ENCODE results near the gene TMEM269. TPM values are rescaled to one million over a fixed set of nuclear protein-coding genes. Genes with fewer than 3 reads are reported as not detected.
"Not testable (repeated sequence)": the region's sequence is repeated elsewhere in the genome, so short reads cannot be mapped to it uniquely, and the experiment has no call there.

TMEM269 gene
- total RNA-seq, 1 experiment from 2014 or later: 1.7 TPM

DNA sequence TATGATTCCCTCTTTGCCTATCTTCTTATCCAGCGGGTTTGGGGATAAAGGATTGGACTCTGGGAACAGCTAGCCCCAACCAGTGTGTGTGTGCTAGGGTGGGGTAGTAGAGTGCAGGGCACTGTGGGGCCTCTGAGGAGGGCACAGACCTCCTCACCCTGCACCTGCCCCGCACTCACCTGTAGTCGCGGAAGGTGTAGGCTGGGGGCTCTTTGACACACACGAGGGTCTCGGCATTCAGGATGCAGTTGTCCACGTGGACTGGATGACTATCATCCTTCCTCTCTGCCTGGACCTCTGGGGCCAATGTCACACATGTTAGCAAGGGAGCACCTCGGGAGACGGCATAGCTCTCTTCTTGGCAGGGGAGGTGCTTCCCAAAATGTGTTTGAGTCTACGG is 36.8 kb upstream of the TMEM269 start:
- TF ChIP-seq, protein P1, sequence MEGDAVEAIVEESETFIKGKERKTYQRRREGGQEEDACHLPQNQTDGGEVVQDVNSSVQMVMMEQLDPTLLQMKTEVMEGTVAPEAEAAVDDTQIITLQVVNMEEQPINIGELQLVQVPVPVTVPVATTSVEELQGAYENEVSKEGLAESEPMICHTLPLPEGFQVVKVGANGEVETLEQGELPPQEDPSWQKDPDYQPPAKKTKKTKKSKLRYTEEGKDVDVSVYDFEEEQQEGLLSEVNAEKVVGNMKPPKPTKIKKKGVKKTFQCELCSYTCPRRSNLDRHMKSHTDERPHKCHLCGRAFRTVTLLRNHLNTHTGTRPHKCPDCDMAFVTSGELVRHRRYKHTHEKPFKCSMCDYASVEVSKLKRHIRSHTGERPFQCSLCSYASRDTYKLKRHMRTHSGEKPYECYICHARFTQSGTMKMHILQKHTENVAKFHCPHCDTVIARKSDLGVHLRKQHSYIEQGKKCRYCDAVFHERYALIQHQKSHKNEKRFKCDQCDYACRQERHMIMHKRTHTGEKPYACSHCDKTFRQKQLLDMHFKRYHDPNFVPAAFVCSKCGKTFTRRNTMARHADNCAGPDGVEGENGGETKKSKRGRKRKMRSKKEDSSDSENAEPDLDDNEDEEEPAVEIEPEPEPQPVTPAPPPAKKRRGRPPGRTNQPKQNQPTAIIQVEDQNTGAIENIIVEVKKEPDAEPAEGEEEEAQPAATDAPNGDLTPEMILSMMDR (conservative IDR thresholded peaks at IDR 0.05; ENCODE audit: low read depth, low read length): no peak
- TF ChIP-seq EZH2 (IDR thresholded peaks at IDR 0.05; ENCODE audit: borderline replicate concordance, low read depth, low read length, poor library complexity, severe bottlenecking): no peak
- no TSS peak for BruUV-seq (replicated peaks)
- no peak overlapping the region for H3K4me3 ChIP-seq (ENCODE audit: low read depth, low read length, poor library complexity, severe bottlenecking)
- H3K9me3 ChIP-seq (ENCODE audit: low read depth, low read length, poor library complexity, severe bottlenecking): no peaks in the 10 kb centered on the region
- intact Hi-C loops (cut with micrococcal nuclease; ENCODE audit: unreplicated experiment): loop anchor here (10.0 kb wide), 1 partner anchor 403 kb away; no protein-coding TSS in a partner anchor
- H3K27me3 ChIP-seq (replicated peaks; ENCODE audit: insufficient read depth, low read depth, low read length, poor library complexity): no peaks in the 10 kb centered on the region
- no peaks in the 10 kb centered on the region for H3K4me1 ChIP-seq (ENCODE audit: insufficient read depth, low read length, poor library complexity, severe bottlenecking)
- DNase-seq (ENCODE audit: low spot score): no peak
- ChIA-PET CTCF (interaction anchor here (1.0 kb wide), 1 partner anchor 170 kb away, joined by 4 read pairs; no protein-coding TSS in a partner anchor), POLR2A (ENCODE audit: low non-redundant PET) (no interaction called here)
- H3K36me3 ChIP-seq (ENCODE audit: insufficient read depth, low read length, poor library complexity, severe bottlenecking): peaks cover 50% of the 10 kb centered on the region
- no peak overlapping the region for H3K27ac ChIP-seq (ENCODE audit: low read depth, low read length, poor library complexity, severe bottlenecking)

DNA sequence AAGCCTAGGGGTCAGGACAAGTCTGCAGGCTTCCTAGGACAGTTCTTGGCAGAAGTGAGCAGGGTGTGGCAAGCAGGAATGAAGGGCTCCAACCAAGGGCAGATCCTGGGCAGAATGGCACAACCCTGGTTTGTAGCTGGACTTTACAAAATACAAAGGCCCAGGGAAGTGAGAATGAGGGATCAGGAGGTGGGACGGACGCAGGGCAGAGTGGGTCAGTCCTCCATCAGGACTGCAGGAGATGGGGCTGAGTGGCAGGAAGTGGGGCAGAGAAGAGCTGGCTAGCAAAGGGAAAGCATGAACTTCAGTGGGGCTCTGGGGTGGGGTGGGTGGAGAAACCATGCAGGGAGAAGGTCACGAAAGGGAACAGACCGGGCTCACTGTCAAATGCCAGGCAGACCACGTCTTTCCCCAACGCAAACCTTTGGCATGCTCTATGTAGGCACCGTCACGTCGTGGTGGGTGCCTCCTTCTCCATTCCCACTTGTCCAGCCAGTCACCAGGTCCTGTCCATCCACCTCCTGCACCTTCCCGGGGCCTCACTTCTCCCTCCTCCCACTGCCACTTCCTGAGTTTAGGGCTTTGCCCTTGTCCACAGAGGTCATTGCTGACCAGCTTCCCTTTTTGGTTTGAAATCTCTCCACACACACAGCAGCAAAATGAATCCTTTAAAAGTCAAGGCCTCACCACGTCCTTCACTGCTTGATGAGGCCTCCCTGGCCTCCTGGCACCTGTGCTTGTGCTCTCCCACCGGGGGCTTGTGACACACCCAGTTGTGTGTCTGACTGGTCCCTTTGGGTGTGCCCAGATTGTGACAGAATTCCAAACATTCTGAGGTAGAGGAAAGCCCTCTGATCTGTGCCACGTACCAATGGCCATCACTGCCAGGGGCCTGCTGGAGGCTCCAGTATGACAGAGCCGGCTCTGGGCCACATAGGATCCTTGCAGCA is 36.1 kb upstream of the TMEM269 start:
- Histone ChIP-seq H3K9me3 (ENCODE audit: low read depth, low read length, poor library complexity, severe bottlenecking) (no peaks in the 10 kb centered on the region), H3K4me3 (ENCODE audit: low read depth, low read length, poor library complexity, severe bottlenecking) (no peak overlapping the region), H3K4me1 (ENCODE audit: insufficient read depth, low read length, poor library complexity, severe bottlenecking) (no peaks in the 10 kb centered on the region), H3K27ac (ENCODE audit: low read depth, low read length, poor library complexity, severe bottlenecking) (no peak overlapping the region), H3K27me3 (replicated peaks; ENCODE audit: insufficient read depth, low read depth, low read length, poor library complexity) (no peaks in the 10 kb centered on the region), H3K36me3 (ENCODE audit: insufficient read depth, low read length, poor library complexity, severe bottlenecking) (peaks cover 54% of the 10 kb centered on the region)
- no peak for DNase-seq (ENCODE audit: low spot score)
- intact Hi-C loops (cut with micrococcal nuclease; ENCODE audit: unreplicated experiment): loop anchor here (10.0 kb wide), 1 partner anchor 404 kb away; no protein-coding TSS in a partner anchor
- TF ChIP-seq, protein P1 (conservative IDR thresholded peaks at IDR 0.05; ENCODE audit: low read depth, low read length): no peak
- no peak for TF ChIP-seq EZH2 (IDR thresholded peaks at IDR 0.05; ENCODE audit: borderline replicate concordance, low read depth, low read length, poor library complexity, severe bottlenecking)
- BruUV-seq (replicated peaks): no TSS peak
- ChIA-PET CTCF (interaction anchor here (1.0 kb wide), 1 partner anchor 171 kb away, joined by 4 read pairs; no protein-coding TSS in a partner anchor), POLR2A (ENCODE audit: low non-redundant PET) (no interaction called here)

DNA sequence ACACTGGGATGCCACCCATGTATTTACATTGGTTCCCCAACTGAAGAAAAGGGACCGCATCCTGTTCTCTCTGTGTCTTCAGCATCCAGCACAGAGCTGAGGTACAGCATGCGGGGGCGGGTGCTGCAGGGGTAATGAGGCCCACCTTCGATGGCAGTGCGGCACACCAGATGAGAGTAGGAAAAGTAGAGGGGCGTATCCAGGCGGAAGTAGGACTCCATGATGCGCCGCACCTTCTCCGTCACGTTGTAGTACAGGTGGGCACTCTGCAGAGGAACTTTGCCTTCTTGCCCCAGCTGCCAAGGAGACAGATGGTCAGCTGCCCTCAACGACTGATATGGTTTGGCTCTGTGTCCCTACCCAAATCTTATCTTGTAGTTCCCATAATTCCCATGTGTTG is 34.8 kb upstream of the TMEM269 start:
- H3K36me3 ChIP-seq (ENCODE audit: insufficient read depth, low read length, poor library complexity, severe bottlenecking): peaks cover 65% of the 10 kb centered on the region
- POLR2A ChIA-PET (ENCODE audit: low non-redundant PET): no interaction called here
- no peaks in the 10 kb centered on the region for H3K9me3 ChIP-seq (ENCODE audit: low read depth, low read length, poor library complexity, severe bottlenecking)

DNA sequence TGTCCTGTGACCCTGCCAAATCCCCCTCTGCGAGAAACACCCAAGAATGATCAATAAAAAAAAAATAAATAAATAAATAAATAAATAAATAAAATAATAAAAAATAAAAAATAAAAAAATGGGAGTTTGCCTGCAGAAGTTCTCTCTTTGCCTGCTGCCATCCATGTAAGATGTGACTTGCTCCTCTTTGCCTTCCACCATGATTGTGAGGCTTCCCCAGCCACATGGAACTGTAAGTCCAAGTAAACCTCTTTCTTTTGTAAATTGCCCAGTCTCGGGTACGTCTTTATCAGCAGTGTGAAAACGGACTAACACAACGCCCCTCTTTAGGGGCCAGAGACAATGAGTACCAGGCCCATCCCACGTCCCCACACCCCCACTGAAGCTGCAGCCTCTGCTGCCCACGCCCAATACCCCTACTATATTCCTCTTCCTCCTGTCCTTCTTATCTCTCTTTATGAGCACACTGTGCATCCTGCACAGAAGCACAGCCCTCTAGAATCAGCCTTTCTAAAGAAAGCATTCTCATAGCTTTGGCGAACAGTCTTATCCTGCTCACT is 33.2 kb upstream of the TMEM269 start:
- BruUV-seq (replicated peaks); H3K4me3 ChIP-seq (ENCODE audit: low read depth, low read length, poor library complexity, severe bottlenecking); DNase-seq (ENCODE audit: low spot score); H3K27me3 ChIP-seq (replicated peaks; ENCODE audit: insufficient read depth, low read depth, low read length, poor library complexity); H3K27ac ChIP-seq (ENCODE audit: low read depth, low read length, poor library complexity, severe bottlenecking); POLR2A ChIA-PET (ENCODE audit: low non-redundant PET); intact Hi-C loops (cut with micrococcal nuclease; ENCODE audit: unreplicated experiment); H3K9me3 ChIP-seq (ENCODE audit: low read depth, low read length, poor library complexity, severe bottlenecking); CTCF ChIA-PET; H3K4me1 ChIP-seq (ENCODE audit: insufficient read depth, low read length, poor library complexity, severe bottlenecking): not testable (repeated sequence)
- peaks cover 71% of the 10 kb centered on the region for H3K36me3 ChIP-seq (ENCODE audit: insufficient read depth, low read length, poor library complexity, severe bottlenecking)

More for the DNA sequence above, 34.8 kb upstream of the TMEM269 start:
- H3K4me3 ChIP-seq (ENCODE audit: low read depth, low read length, poor library complexity, severe bottlenecking): no peak overlapping the region
- no peaks in the 10 kb centered on the region for H3K27me3 ChIP-seq (replicated peaks; ENCODE audit: insufficient read depth, low read depth, low read length, poor library complexity)
- TF ChIP-seq, protein P1 (conservative IDR thresholded peaks at IDR 0.05; ENCODE audit: low read depth, low read length): no peak
- no peak for TF ChIP-seq EZH2 (IDR thresholded peaks at IDR 0.05; ENCODE audit: borderline replicate concordance, low read depth, low read length, poor library complexity, severe bottlenecking)
- no peak for DNase-seq (ENCODE audit: low spot score)
- intact Hi-C loops (cut with micrococcal nuclease; ENCODE audit: unreplicated experiment): no loop called here
- no peaks in the 10 kb centered on the region for H3K4me1 ChIP-seq (ENCODE audit: insufficient read depth, low read length, poor library complexity, severe bottlenecking)
- no peak overlapping the region for H3K27ac ChIP-seq (ENCODE audit: low read depth, low read length, poor library complexity, severe bottlenecking)
- CTCF ChIA-PET: no interaction called here
- BruUV-seq (replicated peaks): no TSS peak

All from A673 (cell line).